HEK293T (cell line): ENCODE measurements around the gene PTPRD.

Experiments used
- ELF4 ChIP-seq: fragments of 450-650 bp; IDR thresholded peaks from 2 replicates; pipeline ENCODE4 v1.6.1; 2017; ENCODE audit warnings: antibody characterized with exemption
- FOXM1 ChIP-seq: fragments of 450-650 bp; IDR thresholded peaks from 2 replicates; pipeline ENCODE4 v1.6.1; 2017; ENCODE audit warnings: mild to moderate bottlenecking, borderline replicate concordance
- SP1 ChIP-seq: fragments of 450-650 bp; IDR thresholded peaks from 2 replicates; pipeline ENCODE4 v1.6.1; 2017

- TF ChIP-seq FOXM1 (no peak), ELF4 (no peak), SP1 (no peak)
Observed at GRCh38 chr9:9605681-9606080, 1007.1 kb downstream of the PTPRD start.
